ENCODE measurements around the gene PPIA.
"Not testable (repeated sequence)": the region's sequence is repeated elsewhere in the genome, so short reads cannot be mapped to it uniquely, and the experiment has no call there.

Gene PPIA

GRCh38 chr7:44798649-44799305 lies 2.3 kb downstream of the PPIA start:
- H3K9me3 ChIP-seq (ENCODE audit: control insufficient read depth in 2 of 2, low read length in 2 of 2), result no peaks in the 10 kb centered on the region
- peak overlapping the region; percentile 29 to 96 for H3K4me3 ChIP-seq (ENCODE audit: low read length in 2 of 2)
- H3K27ac ChIP-seq (ENCODE audit: low read depth in 2 of 2, low read length in 2 of 2), result no peak overlapping the region
- H3K27me3 ChIP-seq (ENCODE audit: control insufficient read depth in 2 of 2, insufficient read depth in 2 of 2, low read length in 2 of 2), result no peaks in the 10 kb centered on the region
- peak overlapping the region in 1 of 2 donors; percentile 32 for H3K9ac ChIP-seq (ENCODE audit: low read depth in 1 of 2, low read length in 2 of 2)
- peaks cover 12 to 17% of the 10 kb centered on the region in 2 donors for H3K4me1 ChIP-seq (ENCODE audit: control insufficient read depth in 2 of 2, insufficient read depth in 2 of 2, low read length in 2 of 2)
- peaks cover 37 to 43% of the 10 kb centered on the region in 2 donors for H3K36me3 ChIP-seq (ENCODE audit: control insufficient read depth in 2 of 2, insufficient read depth in 2 of 2, low read length in 2 of 2)

- Histone ChIP-seq H3K4me1 (ENCODE audit: control insufficient read depth in 2 of 2, insufficient read depth in 2 of 2, low read length in 2 of 2) (peaks cover 12 to 17% of the 10 kb centered on the region in 2 donors), H3K9ac (ENCODE audit: low read depth in 1 of 2, low read length in 2 of 2) (no peak overlapping the region), H3K36me3 (ENCODE audit: control insufficient read depth in 2 of 2, insufficient read depth in 2 of 2, low read length in 2 of 2) (peaks cover 37 to 47% of the 10 kb centered on the region in 2 donors), H3K9me3 (ENCODE audit: control insufficient read depth in 2 of 2, low read length in 2 of 2) (no peaks in the 10 kb centered on the region), H3K27ac (ENCODE audit: low read depth in 2 of 2, low read length in 2 of 2) (no peak overlapping the region), H3K27me3 (ENCODE audit: control insufficient read depth in 2 of 2, insufficient read depth in 2 of 2, low read length in 2 of 2) (no peaks in the 10 kb centered on the region), H3K4me3 (ENCODE audit: low read length in 2 of 2) (no peak overlapping the region)
These were observed 3.5 kb downstream of the PPIA start for GRCh38 chr7:44799939-44800338.

GRCh38 chr7:44801890-44802289 lies 5.4 kb downstream of the PPIA start:
- H3K27me3 ChIP-seq (ENCODE audit: control insufficient read depth in 2 of 2, insufficient read depth in 2 of 2, low read length in 2 of 2), result no peaks in the 10 kb centered on the region
- H3K9ac ChIP-seq (ENCODE audit: low read depth in 1 of 2, low read length in 2 of 2), result no peak overlapping the region
- H3K9me3 ChIP-seq (ENCODE audit: control insufficient read depth in 2 of 2, low read length in 2 of 2), result no peaks in the 10 kb centered on the region
- H3K4me3 ChIP-seq (ENCODE audit: low read length in 2 of 2), result no peak overlapping the region
- peaks cover 12 to 13% of the 10 kb centered on the region in 2 donors for H3K4me1 ChIP-seq (ENCODE audit: control insufficient read depth in 2 of 2, insufficient read depth in 2 of 2, low read length in 2 of 2)
- H3K36me3 ChIP-seq (ENCODE audit: control insufficient read depth in 2 of 2, insufficient read depth in 2 of 2, low read length in 2 of 2), result peaks cover 37 to 48% of the 10 kb centered on the region in 2 donors
- H3K27ac ChIP-seq (ENCODE audit: low read depth in 2 of 2, low read length in 2 of 2), result no peak overlapping the region

- no peak overlapping the region for H3K4me3 ChIP-seq (ENCODE audit: low read length in 2 of 2)
- peaks cover 37 to 48% of the 10 kb centered on the region in 2 donors for H3K36me3 ChIP-seq (ENCODE audit: control insufficient read depth in 2 of 2, insufficient read depth in 2 of 2, low read length in 2 of 2)
- H3K27me3 ChIP-seq (ENCODE audit: control insufficient read depth in 2 of 2, insufficient read depth in 2 of 2, low read length in 2 of 2), result no peaks in the 10 kb centered on the region
- H3K9me3 ChIP-seq (ENCODE audit: control insufficient read depth in 2 of 2, low read length in 2 of 2), result no peaks in the 10 kb centered on the region
- peaks cover 12 to 13% of the 10 kb centered on the region in 2 donors for H3K4me1 ChIP-seq (ENCODE audit: control insufficient read depth in 2 of 2, insufficient read depth in 2 of 2, low read length in 2 of 2)
- H3K27ac ChIP-seq (ENCODE audit: low read depth in 2 of 2, low read length in 2 of 2), result no peak overlapping the region
- H3K9ac ChIP-seq (ENCODE audit: low read depth in 1 of 2, low read length in 2 of 2), result no peak overlapping the region
These were observed 6.0 kb downstream of the PPIA start for GRCh38 chr7:44802418-44803025.

- not testable (repeated sequence) for H3K4me1 ChIP-seq (ENCODE audit: control insufficient read depth in 2 of 2, insufficient read depth in 2 of 2, low read length in 2 of 2); H3K27ac ChIP-seq (ENCODE audit: low read depth in 2 of 2, low read length in 2 of 2); H3K27me3 ChIP-seq (ENCODE audit: control insufficient read depth in 2 of 2, insufficient read depth in 2 of 2, low read length in 2 of 2); H3K9me3 ChIP-seq (ENCODE audit: control insufficient read depth in 2 of 2, low read length in 2 of 2); H3K9ac ChIP-seq (ENCODE audit: low read depth in 1 of 2, low read length in 2 of 2); H3K4me3 ChIP-seq (ENCODE audit: low read length in 2 of 2)
- peaks cover 37 to 43% of the 10 kb centered on the region in 2 donors for H3K36me3 ChIP-seq (ENCODE audit: control insufficient read depth in 2 of 2, insufficient read depth in 2 of 2, low read length in 2 of 2)
These were observed 7.5 kb downstream of the PPIA start for GRCh38 chr7:44803828-44804519.

GRCh38 chr7:44805950-44806349 lies 9.5 kb downstream of the PPIA start:
- Histone ChIP-seq H3K9me3 (ENCODE audit: control insufficient read depth in 2 of 2, low read length in 2 of 2) (no peaks in the 10 kb centered on the region), H3K9ac (ENCODE audit: low read depth in 1 of 2, low read length in 2 of 2) (no peak overlapping the region), H3K27me3 (ENCODE audit: control insufficient read depth in 2 of 2, insufficient read depth in 2 of 2, low read length in 2 of 2) (no peaks in the 10 kb centered on the region), H3K27ac (ENCODE audit: low read depth in 2 of 2, low read length in 2 of 2) (no peak overlapping the region), H3K36me3 (ENCODE audit: control insufficient read depth in 2 of 2, insufficient read depth in 2 of 2, low read length in 2 of 2) (peaks cover 24 to 27% of the 10 kb centered on the region in 2 donors), H3K4me3 (ENCODE audit: low read length in 2 of 2) (no peak overlapping the region), H3K4me1 (ENCODE audit: control insufficient read depth in 2 of 2, insufficient read depth in 2 of 2, low read length in 2 of 2) (no peaks in the 10 kb centered on the region)

GRCh38 chr7:44808914-44809393 lies 12.5 kb downstream of the PPIA start:
- no peak overlapping the region for H3K9ac ChIP-seq (ENCODE audit: low read depth in 1 of 2, low read length in 2 of 2)
- peaks cover 0 to 4% of the 10 kb centered on the region in 2 donors for H3K36me3 ChIP-seq (ENCODE audit: control insufficient read depth in 2 of 2, insufficient read depth in 2 of 2, low read length in 2 of 2)
- no peaks in the 10 kb centered on the region for H3K27me3 ChIP-seq (ENCODE audit: control insufficient read depth in 2 of 2, insufficient read depth in 2 of 2, low read length in 2 of 2)
- H3K9me3 ChIP-seq (ENCODE audit: control insufficient read depth in 2 of 2, low read length in 2 of 2), result no peaks in the 10 kb centered on the region
- H3K4me3 ChIP-seq (ENCODE audit: low read length in 2 of 2), result no peak overlapping the region
- no peaks in the 10 kb centered on the region for H3K4me1 ChIP-seq (ENCODE audit: control insufficient read depth in 2 of 2, insufficient read depth in 2 of 2, low read length in 2 of 2)
- H3K27ac ChIP-seq (ENCODE audit: low read depth in 2 of 2, low read length in 2 of 2), result no peak overlapping the region

- no peaks in the 10 kb centered on the region for H3K9me3 ChIP-seq (ENCODE audit: control insufficient read depth in 2 of 2, low read length in 2 of 2)
- no peaks in the 10 kb centered on the region for H3K27me3 ChIP-seq (ENCODE audit: control insufficient read depth in 2 of 2, insufficient read depth in 2 of 2, low read length in 2 of 2)
- H3K36me3 ChIP-seq (ENCODE audit: control insufficient read depth in 2 of 2, insufficient read depth in 2 of 2, low read length in 2 of 2), result no peaks in the 10 kb centered on the region
- no peaks in the 10 kb centered on the region for H3K4me1 ChIP-seq (ENCODE audit: control insufficient read depth in 2 of 2, insufficient read depth in 2 of 2, low read length in 2 of 2)
- no peak overlapping the region for H3K4me3 ChIP-seq (ENCODE audit: low read length in 2 of 2)
- H3K9ac ChIP-seq (ENCODE audit: low read depth in 1 of 2, low read length in 2 of 2), result no peak overlapping the region
- no peak overlapping the region for H3K27ac ChIP-seq (ENCODE audit: low read depth in 2 of 2, low read length in 2 of 2)
These were observed 14.6 kb downstream of the PPIA start for GRCh38 chr7:44811093-44811492.

GRCh38 chr7:44811571-44811970 lies 15.1 kb downstream of the PPIA start:
- H3K4me1 ChIP-seq (ENCODE audit: control insufficient read depth in 2 of 2, insufficient read depth in 2 of 2, low read length in 2 of 2), result no peaks in the 10 kb centered on the region
- no peaks in the 10 kb centered on the region for H3K9me3 ChIP-seq (ENCODE audit: control insufficient read depth in 2 of 2, low read length in 2 of 2)
- H3K9ac ChIP-seq (ENCODE audit: low read depth in 1 of 2, low read length in 2 of 2), result no peak overlapping the region
- H3K36me3 ChIP-seq (ENCODE audit: control insufficient read depth in 2 of 2, insufficient read depth in 2 of 2, low read length in 2 of 2), result no peaks in the 10 kb centered on the region
- no peak overlapping the region for H3K4me3 ChIP-seq (ENCODE audit: low read length in 2 of 2)
- H3K27ac ChIP-seq (ENCODE audit: low read depth in 2 of 2, low read length in 2 of 2), result no peak overlapping the region
- H3K27me3 ChIP-seq (ENCODE audit: control insufficient read depth in 2 of 2, insufficient read depth in 2 of 2, low read length in 2 of 2), result no peaks in the 10 kb centered on the region

GRCh38 chr7:44814919-44815318 lies 18.4 kb downstream of the PPIA start:
- Histone ChIP-seq H3K27ac (ENCODE audit: low read depth in 2 of 2, low read length in 2 of 2) (no peak overlapping the region), H3K9me3 (ENCODE audit: control insufficient read depth in 2 of 2, low read length in 2 of 2) (no peaks in the 10 kb centered on the region), H3K27me3 (ENCODE audit: control insufficient read depth in 2 of 2, insufficient read depth in 2 of 2, low read length in 2 of 2) (no peaks in the 10 kb centered on the region), H3K9ac (ENCODE audit: low read depth in 1 of 2, low read length in 2 of 2) (no peak overlapping the region), H3K4me1 (ENCODE audit: control insufficient read depth in 2 of 2, insufficient read depth in 2 of 2, low read length in 2 of 2) (no peaks in the 10 kb centered on the region), H3K4me3 (ENCODE audit: low read length in 2 of 2) (no peak overlapping the region), H3K36me3 (ENCODE audit: control insufficient read depth in 2 of 2, insufficient read depth in 2 of 2, low read length in 2 of 2) (no peaks in the 10 kb centered on the region)

Data from mucosa of rectum (tissue), 2 donors.